GM18526 (cell line): ENCODE results near the gene TMCC2.

ENCODE experiments used
- POLR2A ChIP-seq: IDR thresholded peaks from 3 replicates; pipeline ENCODE4 v1.6.1; 2011; ENCODE audit not compliant: insufficient read length; ENCODE audit errors: extremely low read depth

The TMCC2 gene

DNA sequence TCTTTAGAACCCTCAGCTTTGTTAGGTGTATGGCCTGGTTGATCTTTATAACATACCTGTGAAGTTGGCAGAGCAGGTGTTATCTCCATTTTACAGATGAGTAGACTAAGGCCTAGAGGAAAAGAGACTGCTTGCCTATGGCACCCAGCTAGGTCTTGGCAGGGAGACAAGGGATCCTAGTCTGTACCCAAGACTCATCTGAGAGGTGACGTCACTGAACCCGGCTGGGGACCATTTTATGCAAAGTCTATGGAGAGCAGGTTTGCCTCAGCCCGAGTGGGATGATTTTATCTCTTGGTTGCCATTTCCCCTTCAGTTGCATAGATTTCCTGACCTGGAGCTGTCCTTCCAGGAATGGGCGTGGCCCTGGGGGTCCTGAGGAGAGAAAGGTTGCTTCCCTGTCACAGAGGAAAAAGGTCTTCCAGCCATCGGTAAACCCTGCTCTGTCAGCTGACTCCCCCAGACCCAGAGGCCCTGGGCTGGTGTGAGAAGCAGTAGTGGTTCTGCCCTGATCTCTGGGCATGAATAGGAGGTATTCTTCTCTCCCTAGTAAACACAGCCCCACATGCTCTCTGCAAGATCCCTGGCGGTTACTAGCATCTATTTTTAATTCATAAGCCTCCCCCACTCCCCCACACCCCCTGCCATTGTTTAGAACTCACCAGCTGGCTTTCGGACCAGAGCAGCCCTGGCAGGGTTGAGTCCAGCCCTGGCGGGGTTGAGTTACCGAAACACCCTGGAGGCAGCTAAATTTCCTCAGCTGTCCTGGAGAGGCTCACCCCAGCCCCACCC lies 19.6 kb downstream of the TMCC2 start:
- no peak for TF ChIP-seq POLR2A

- TF ChIP-seq POLR2A, result no peak
Measured at GRCh38 chr1:205248793-205249601, 21.3 kb downstream of the TMCC2 start.

GRCh38 chr1:205249651-205250050 lies 21.9 kb downstream of the TMCC2 start:
- no peak for TF ChIP-seq POLR2A

GRCh38 chr1:205250699-205251098 lies 23.0 kb downstream of the TMCC2 start:
- no peak for TF ChIP-seq POLR2A

DNA sequence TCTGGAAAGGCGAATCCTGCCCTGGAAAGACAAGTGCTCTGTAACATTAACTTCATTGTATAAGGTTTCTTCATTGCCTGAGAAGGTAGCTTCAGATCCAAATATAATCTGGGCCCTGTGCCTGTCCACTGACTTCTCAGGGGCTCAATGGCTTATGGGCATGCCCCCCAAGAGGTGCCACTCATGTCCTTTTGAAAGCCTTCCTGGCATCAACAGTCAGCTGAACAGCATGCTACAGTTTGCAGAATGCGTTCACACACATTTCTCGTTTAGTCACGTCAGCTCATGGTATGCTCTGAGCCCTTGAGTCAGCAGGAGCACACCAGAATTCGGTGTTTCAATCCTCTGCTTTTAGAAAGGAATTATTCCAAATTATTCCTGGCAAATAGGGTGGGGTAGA lies 23.8 kb downstream of the TMCC2 start:
- TF ChIP-seq POLR2A, result no peak

DNA sequence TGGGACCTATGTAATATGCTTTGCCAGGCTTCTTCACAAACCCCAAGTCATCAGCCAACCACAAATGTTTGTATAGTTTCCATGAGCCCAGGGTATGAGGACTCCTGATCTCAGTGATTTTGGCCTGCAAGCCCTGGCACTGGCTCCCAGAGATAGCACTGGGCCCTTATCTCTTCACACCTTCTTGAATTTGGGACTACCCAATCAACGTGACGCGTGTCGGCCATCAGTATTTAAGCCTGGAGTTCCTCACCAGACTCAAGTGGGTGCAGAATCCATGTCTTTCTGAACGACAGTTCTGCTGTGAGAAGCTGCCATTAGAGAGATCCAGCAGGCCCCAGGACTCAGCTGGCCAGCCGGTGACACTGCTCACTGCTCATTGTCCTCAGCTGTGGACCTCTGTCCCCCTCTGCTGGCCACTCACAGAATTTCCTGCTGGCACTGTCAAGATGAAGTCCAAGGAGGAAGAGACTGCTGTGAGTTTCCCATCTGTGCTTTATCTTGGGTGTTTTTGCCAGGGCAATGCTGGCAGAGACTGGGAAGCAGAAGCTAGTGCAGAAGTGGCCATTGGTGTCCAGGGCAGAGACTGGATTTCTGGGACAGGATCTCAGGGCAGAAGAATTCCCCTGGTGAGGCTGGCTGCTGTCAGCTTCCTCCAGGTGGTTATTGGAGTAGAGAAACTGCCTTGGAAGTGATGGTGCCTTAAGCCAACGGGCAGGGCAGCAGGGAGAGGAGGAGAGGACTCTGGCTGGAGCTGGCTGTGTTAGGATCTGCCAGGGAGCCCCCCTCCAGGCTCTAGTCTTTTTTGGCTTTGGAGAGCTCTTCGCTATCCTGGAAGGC lies 28.4 kb downstream of the TMCC2 start:
- TF ChIP-seq POLR2A, result no peak

- TF ChIP-seq POLR2A, result no peak
Measured at GRCh38 chr1:205256951-205257625, 29.3 kb downstream of the TMCC2 start.

- TF ChIP-seq POLR2A, result no peak
Measured at GRCh38 chr1:205257735-205258134, 30.0 kb downstream of the TMCC2 start.

DNA sequence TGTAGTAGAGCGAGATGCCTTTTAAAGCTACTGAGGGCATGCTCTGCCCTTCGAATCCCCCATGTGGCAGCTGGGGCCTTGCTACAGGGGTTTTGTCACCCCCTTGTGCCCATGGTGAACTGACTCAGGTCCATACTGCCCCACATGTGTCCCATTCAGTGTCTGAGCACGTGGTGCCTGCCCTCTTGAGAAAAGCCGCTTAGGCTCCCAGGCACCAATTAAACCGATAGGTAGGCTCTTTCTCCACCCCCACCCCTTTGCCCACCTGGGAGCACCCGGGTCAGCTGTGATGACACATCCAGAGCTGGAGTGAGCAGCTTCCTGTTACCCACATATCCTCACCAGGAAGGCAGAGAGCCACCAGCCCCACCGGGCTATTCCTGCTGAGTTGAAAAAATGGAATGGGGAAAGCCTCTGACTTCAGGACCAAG lies 30.5 kb downstream of the TMCC2 start:
- no peak for TF ChIP-seq POLR2A

DNA sequence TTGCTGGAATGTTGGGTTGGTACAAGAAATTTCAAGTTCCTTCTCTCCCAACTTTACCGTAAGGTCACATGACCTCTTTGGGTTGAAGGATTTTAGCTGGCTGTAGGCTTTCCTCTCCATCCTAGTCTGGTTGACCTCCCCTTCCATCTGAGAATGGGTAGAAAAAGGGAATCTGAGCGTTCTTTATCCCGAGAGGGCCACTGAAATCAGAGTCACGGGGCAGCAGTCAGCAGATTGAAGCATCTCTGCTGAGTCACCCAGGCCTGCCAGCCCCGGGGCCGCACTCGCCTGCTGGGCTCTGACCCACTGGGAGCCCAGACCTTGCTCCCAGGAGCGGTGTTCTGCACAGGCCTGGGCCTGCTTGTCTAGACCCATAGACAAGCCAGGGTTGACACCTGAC lies 31.0 kb downstream of the TMCC2 start:
- no peak for TF ChIP-seq POLR2A

DNA sequence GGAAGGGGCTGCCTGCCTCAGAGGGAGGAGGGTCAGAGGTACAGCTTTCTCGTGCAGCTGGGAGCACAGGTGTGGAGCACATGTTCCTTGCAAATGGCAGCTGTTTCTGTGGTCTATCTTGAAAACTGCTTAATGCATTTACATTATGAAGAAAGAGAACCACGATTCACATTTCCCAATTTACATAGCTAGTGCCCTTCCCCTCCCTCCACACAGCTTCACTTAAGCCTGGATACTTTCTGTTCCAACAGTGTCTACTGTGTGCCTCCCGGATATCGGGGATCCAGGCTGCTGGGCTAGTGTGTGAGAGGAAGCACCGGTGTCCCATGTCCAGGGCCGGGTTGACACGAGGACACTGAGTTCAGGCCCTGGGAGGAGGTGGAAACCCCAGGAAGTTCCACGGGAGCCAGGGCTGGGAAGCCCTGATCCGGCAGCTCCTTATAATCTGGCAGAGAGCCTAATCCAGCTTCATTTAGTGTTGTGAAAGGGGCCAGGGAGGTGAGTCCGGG lies 31.6 kb downstream of the TMCC2 start:
- no peak for TF ChIP-seq POLR2A

DNA sequence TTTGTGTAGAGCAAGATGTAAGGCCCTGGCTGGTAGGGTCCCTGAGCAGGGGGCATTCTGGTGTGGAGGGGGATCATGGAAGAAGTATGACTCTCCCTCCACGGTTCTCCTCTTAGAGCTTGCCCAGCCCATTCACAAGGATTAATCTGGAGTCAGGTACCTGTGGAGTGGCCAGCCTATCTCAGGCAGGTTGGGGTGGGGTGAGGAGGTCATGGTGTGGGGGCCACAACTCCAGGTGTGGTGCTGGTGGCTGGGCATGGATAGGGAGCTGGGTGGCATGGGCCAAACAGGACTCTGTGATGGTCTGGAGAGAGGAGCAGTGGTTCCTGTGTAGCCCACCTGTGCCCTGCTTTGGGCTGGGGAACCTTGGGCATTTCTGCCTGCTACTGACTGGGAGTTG lies 32.3 kb downstream of the TMCC2 start:
- TF ChIP-seq POLR2A, result no peak

DNA sequence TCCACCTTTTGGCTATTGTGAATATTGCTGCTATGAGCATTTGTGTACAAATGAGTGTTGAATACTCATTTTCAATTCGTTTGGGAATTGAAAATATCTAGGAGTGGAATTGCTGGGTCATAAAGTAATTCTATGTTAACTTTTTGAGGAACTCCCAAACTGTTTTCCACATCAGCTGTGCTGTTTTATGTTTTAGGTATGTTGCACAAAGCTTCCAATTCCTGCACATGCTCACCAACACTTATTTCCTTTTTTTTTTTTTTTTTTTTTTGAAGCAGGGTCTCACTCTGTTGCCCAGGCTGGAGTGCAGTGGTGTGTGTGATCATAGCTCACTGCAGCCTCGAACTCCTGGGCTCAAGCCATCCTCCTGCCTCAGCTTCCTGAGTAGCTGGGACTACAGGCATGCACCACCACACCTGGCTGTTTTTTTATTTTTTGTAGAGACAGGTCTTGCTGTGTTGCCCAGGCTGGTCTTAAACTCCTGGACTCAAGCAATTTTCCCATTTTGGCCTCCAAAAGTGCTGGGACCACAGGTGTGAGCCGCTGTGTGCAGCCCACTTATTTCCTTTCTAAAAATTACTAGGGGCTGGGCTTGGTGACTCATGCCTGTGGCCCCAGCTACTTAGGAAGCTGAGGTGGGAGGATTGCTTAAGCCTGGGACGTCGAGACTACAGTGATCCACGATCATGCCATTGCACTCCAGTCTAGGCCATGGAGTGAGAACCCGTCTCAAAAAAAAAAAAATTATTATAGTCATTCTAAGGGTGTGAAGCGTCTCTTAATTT lies 33.4 kb downstream of the TMCC2 start:
- TF ChIP-seq POLR2A, result no peak

GRCh38 chr1:205261946-205262691 lies 34.4 kb downstream of the TMCC2 start:
- no peak for TF ChIP-seq POLR2A

DNA sequence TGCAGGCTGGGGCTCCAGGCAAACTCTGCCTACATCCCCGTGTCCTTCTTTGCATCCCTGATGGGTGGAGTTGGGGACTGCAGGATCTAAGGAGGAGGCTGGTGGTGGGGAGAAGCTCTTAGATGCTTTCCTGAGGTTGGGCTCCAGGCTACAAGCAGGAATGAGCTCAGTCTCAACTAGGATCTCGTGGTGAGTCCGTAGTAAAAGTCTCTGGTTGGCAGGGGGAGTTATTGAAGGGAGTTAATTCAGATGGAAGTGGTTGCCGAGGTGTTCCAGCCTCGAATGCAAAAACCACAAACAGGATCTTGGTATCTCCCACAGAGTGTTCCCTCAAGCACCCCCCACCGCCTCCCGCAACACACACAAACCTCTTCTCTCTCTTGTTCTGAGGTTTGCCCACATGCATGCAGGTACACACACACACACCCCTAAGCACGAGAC lies 35.0 kb downstream of the TMCC2 start:
- no peak for TF ChIP-seq POLR2A
